ENCODE measurements around the gene AFF3.
"Not testable (repeated sequence)": the region's sequence is repeated elsewhere in the genome, so short reads cannot be mapped to it uniquely, and the experiment has no call there.

Gene AFF3

GRCh38 chr2:100107906-100108647, 34.3 kb downstream of the AFF3 start:
- DNase-seq (ENCODE audit: low read depth, low spot score): no peak

- no peak for DNase-seq (ENCODE audit: low read depth, low spot score)
Measured at GRCh38 chr2:100107440-100107839, 35.0 kb downstream of the AFF3 start.

GRCh38 chr2:100106460-100106859, 35.9 kb downstream of the AFF3 start:
- no peak for DNase-seq (ENCODE audit: low read depth, low spot score)

- DNase-seq (ENCODE audit: low read depth, low spot score): no peak
Measured at GRCh38 chr2:100105678-100106054, 36.7 kb downstream of the AFF3 start.

GRCh38 chr2:100104718-100105677, 37.4 kb downstream of the AFF3 start:
- no peak for DNase-seq (ENCODE audit: low read depth, low spot score)

GRCh38 chr2:100104265-100104664, 38.1 kb downstream of the AFF3 start:
- not testable (repeated sequence) for DNase-seq (ENCODE audit: low read depth, low spot score)

- DNase-seq (ENCODE audit: low read depth, low spot score): not testable (repeated sequence)
Measured at GRCh38 chr2:100103527-100104252, 38.7 kb downstream of the AFF3 start.

GRCh38 chr2:100102466-100103180, 39.8 kb downstream of the AFF3 start:
- DNase-seq (ENCODE audit: low read depth, low spot score): not testable (repeated sequence)

GRCh38 chr2:100098855-100099254, 43.5 kb downstream of the AFF3 start:
- not testable (repeated sequence) for DNase-seq (ENCODE audit: low read depth, low spot score)

GRCh38 chr2:100097611-100098294, 44.6 kb downstream of the AFF3 start:
- DNase-seq (ENCODE audit: low read depth, low spot score): not testable (repeated sequence)

- DNase-seq (ENCODE audit: low read depth, low spot score): not testable (repeated sequence)
Measured at GRCh38 chr2:100095845-100096244, 46.5 kb downstream of the AFF3 start.

- not testable (repeated sequence) for DNase-seq (ENCODE audit: low read depth, low spot score)
Measured at GRCh38 chr2:100091807-100092206, 50.6 kb downstream of the AFF3 start.

- DNase-seq (ENCODE audit: low read depth, low spot score): not testable (repeated sequence)
Measured at GRCh38 chr2:100085744-100086143, 56.6 kb downstream of the AFF3 start.

- DNase-seq (ENCODE audit: low read depth, low spot score): not testable (repeated sequence)
Measured at GRCh38 chr2:100083421-100084216, 58.8 kb downstream of the AFF3 start.

- DNase-seq (ENCODE audit: low read depth, low spot score): not testable (repeated sequence)
Measured at GRCh38 chr2:100082302-100082978, 60.0 kb downstream of the AFF3 start.

GRCh38 chr2:100077935-100078334, 64.5 kb downstream of the AFF3 start:
- no peak for DNase-seq (ENCODE audit: low read depth, low spot score)

- no peak for DNase-seq (ENCODE audit: low read depth, low spot score)
Measured at GRCh38 chr2:100077456-100077855, 64.9 kb downstream of the AFF3 start.

- no peak for DNase-seq (ENCODE audit: low read depth, low spot score)
Measured at GRCh38 chr2:100075532-100075931, 66.9 kb downstream of the AFF3 start.

GRCh38 chr2:100073110-100073509, 69.3 kb downstream of the AFF3 start:
- no peak for DNase-seq (ENCODE audit: low read depth, low spot score)
